ENCODE data around the gene IFIT2. TPM values are rescaled to one million over a fixed set of nuclear protein-coding genes. Genes with fewer than 3 reads are reported as not detected.

Gene IFIT2
- total RNA-seq, 1 experiment from 2014 or later = 0.75 TPM

GRCh38 chr10:89262086-89263051, 39.5 kb upstream of the IFIT2 start:
- Histone ChIP-seq H3K79me2 (ENCODE audit: low read length) (no peaks in the 10 kb centered on the region), H3K4me1 (ENCODE audit: low read length) (no peaks in the 10 kb centered on the region), H2AFZ (ENCODE audit: low read length) (no peak overlapping the region), H3K9ac (ENCODE audit: low read length) (no peak overlapping the region), H3K4me2 (ENCODE audit: low read depth, low read length, poor library complexity, severe bottlenecking) (no peak overlapping the region), H3K4me3 (ENCODE audit: low read length) (no peak overlapping the region), H3K27ac (ENCODE audit: low read length) (no peak overlapping the region), H3K36me3 (ENCODE audit: insufficient read depth, low read length) (no peaks in the 10 kb centered on the region), H4K20me1 (ENCODE audit: insufficient read depth, low read depth, low read length) (no peaks in the 10 kb centered on the region), H3K9me3 (ENCODE audit: low read length) (no peaks in the 10 kb centered on the region), H3K27me3 (ENCODE audit: low read length) (no peaks in the 10 kb centered on the region), H3K9me2 (replicated peaks; ENCODE audit: insufficient read depth, low read length) (no peaks in the 10 kb centered on the region)
- DNase-seq = no peak

DNA sequence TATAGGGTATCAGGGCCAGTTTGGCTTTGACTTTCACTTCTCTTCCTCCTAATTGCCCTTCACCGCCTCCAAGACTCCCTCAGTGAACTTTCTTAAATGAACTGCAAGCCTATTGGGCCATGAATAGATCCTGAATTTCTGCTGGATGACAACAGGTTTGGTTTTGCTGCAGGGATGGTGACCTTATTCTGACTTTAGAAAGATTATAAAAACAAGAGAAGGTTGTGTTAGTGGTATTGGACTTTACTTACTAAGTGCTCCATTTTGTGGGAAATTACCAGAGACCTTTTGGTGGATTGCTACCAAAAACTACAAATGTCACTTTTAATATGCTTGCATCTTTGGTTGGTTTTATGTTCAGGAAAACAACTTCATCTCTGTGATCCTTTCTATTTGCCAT, 38.8 kb upstream of the IFIT2 start:
- no peak overlapping the region for H2AFZ ChIP-seq (ENCODE audit: low read length)
- H3K9me2 ChIP-seq (replicated peaks; ENCODE audit: insufficient read depth, low read length) = no peaks in the 10 kb centered on the region
- no peaks in the 10 kb centered on the region for H3K9me3 ChIP-seq (ENCODE audit: low read length)
- no peaks in the 10 kb centered on the region for H4K20me1 ChIP-seq (ENCODE audit: insufficient read depth, low read depth, low read length)
- H3K36me3 ChIP-seq (ENCODE audit: insufficient read depth, low read length) = no peaks in the 10 kb centered on the region
- no peaks in the 10 kb centered on the region for H3K79me2 ChIP-seq (ENCODE audit: low read length)
- no peaks in the 10 kb centered on the region for H3K4me1 ChIP-seq (ENCODE audit: low read length)
- H3K9ac ChIP-seq (ENCODE audit: low read length) = no peak overlapping the region
- H3K4me3 ChIP-seq (ENCODE audit: low read length) = no peak overlapping the region
- H3K27me3 ChIP-seq (ENCODE audit: low read length) = no peaks in the 10 kb centered on the region
- H3K4me2 ChIP-seq (ENCODE audit: low read depth, low read length, poor library complexity, severe bottlenecking) = no peak overlapping the region
- H3K27ac ChIP-seq (ENCODE audit: low read length) = no peak overlapping the region
- DNase-seq = no peak

DNA sequence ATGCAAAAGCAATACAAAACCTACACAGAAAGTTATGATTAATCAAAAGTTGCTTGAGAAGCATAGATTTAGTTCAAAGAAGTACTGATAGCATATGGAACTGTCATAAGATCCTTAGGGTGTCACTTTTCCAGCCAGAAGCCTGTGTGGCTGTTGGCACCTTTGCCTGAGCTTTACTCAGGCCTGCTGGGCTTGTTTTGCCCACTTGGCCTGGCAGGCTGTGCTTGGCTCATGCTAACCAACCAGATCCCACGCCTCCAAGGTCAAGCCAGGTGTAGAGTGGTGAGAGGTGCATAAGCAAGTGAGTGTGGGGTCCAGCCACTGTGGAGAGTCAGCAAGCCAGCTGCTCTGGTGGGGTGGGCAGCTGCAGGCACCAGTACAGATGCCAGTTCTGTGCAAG, 38.3 kb upstream of the IFIT2 start:
- Histone ChIP-seq H4K20me1 (ENCODE audit: insufficient read depth, low read depth, low read length) (no peaks in the 10 kb centered on the region), H3K4me1 (ENCODE audit: low read length) (no peaks in the 10 kb centered on the region), H3K79me2 (ENCODE audit: low read length) (no peaks in the 10 kb centered on the region), H3K9ac (ENCODE audit: low read length) (no peak overlapping the region), H3K9me2 (replicated peaks; ENCODE audit: insufficient read depth, low read length) (no peaks in the 10 kb centered on the region), H3K4me2 (ENCODE audit: low read depth, low read length, poor library complexity, severe bottlenecking) (no peak overlapping the region), H2AFZ (ENCODE audit: low read length) (no peak overlapping the region), H3K9me3 (ENCODE audit: low read length) (no peaks in the 10 kb centered on the region), H3K36me3 (ENCODE audit: insufficient read depth, low read length) (no peaks in the 10 kb centered on the region), H3K4me3 (ENCODE audit: low read length) (no peak overlapping the region), H3K27me3 (ENCODE audit: low read length) (no peaks in the 10 kb centered on the region), H3K27ac (ENCODE audit: low read length) (no peak overlapping the region)
- no peak for DNase-seq

GRCh38 chr10:89266721-89267453, 35.0 kb upstream of the IFIT2 start:
- no peaks in the 10 kb centered on the region for H3K36me3 ChIP-seq (ENCODE audit: insufficient read depth, low read length)

GRCh38 chr10:89269433-89270152, 32.3 kb upstream of the IFIT2 start:
- DNase-seq = no peak
- H3K27me3 ChIP-seq (ENCODE audit: low read length) = no peaks in the 10 kb centered on the region
- H3K4me2 ChIP-seq (ENCODE audit: low read depth, low read length, poor library complexity, severe bottlenecking) = no peak overlapping the region
- H3K79me2 ChIP-seq (ENCODE audit: low read length) = no peaks in the 10 kb centered on the region
- H4K20me1 ChIP-seq (ENCODE audit: insufficient read depth, low read depth, low read length) = no peaks in the 10 kb centered on the region
- H3K9me2 ChIP-seq (replicated peaks; ENCODE audit: insufficient read depth, low read length) = no peaks in the 10 kb centered on the region
- H3K27ac ChIP-seq (ENCODE audit: low read length) = no peak overlapping the region
- H2AFZ ChIP-seq (ENCODE audit: low read length) = no peak overlapping the region
- no peaks in the 10 kb centered on the region for H3K36me3 ChIP-seq (ENCODE audit: insufficient read depth, low read length)
- H3K4me1 ChIP-seq (ENCODE audit: low read length) = no peaks in the 10 kb centered on the region
- H3K9ac ChIP-seq (ENCODE audit: low read length) = no peak overlapping the region
- no peaks in the 10 kb centered on the region for H3K9me3 ChIP-seq (ENCODE audit: low read length)
- H3K4me3 ChIP-seq (ENCODE audit: low read length) = no peak overlapping the region

More at GRCh38 chr10:89266721-89267453, 35.0 kb upstream of the IFIT2 start:
- Histone ChIP-seq H3K4me2 (ENCODE audit: low read depth, low read length, poor library complexity, severe bottlenecking) (no peak overlapping the region), H3K79me2 (ENCODE audit: low read length) (no peaks in the 10 kb centered on the region), H3K27me3 (ENCODE audit: low read length) (no peaks in the 10 kb centered on the region), H3K9me2 (replicated peaks; ENCODE audit: insufficient read depth, low read length) (no peaks in the 10 kb centered on the region), H3K9me3 (ENCODE audit: low read length) (no peaks in the 10 kb centered on the region), H2AFZ (ENCODE audit: low read length) (no peak overlapping the region), H3K4me3 (ENCODE audit: low read length) (no peak overlapping the region), H3K9ac (ENCODE audit: low read length) (no peak overlapping the region), H3K27ac (ENCODE audit: low read length) (no peak overlapping the region), H3K4me1 (ENCODE audit: low read length) (no peaks in the 10 kb centered on the region), H4K20me1 (ENCODE audit: insufficient read depth, low read depth, low read length) (no peaks in the 10 kb centered on the region)
- no peak for DNase-seq

GRCh38 chr10:89270153-89270483, 31.7 kb upstream of the IFIT2 start:
- no peaks in the 10 kb centered on the region for H3K9me3 ChIP-seq (ENCODE audit: low read length)
- H3K4me1 ChIP-seq (ENCODE audit: low read length) = no peaks in the 10 kb centered on the region
- H3K36me3 ChIP-seq (ENCODE audit: insufficient read depth, low read length) = no peaks in the 10 kb centered on the region
- H3K9me2 ChIP-seq (replicated peaks; ENCODE audit: insufficient read depth, low read length) = no peaks in the 10 kb centered on the region
- H3K79me2 ChIP-seq (ENCODE audit: low read length) = no peaks in the 10 kb centered on the region
- no peak overlapping the region for H3K4me3 ChIP-seq (ENCODE audit: low read length)
- no peaks in the 10 kb centered on the region for H3K27me3 ChIP-seq (ENCODE audit: low read length)
- no peaks in the 10 kb centered on the region for H4K20me1 ChIP-seq (ENCODE audit: insufficient read depth, low read depth, low read length)
- H2AFZ ChIP-seq (ENCODE audit: low read length) = no peak overlapping the region
- H3K9ac ChIP-seq (ENCODE audit: low read length) = no peak overlapping the region
- H3K27ac ChIP-seq (ENCODE audit: low read length) = no peak overlapping the region
- no peak for DNase-seq
- no peak overlapping the region for H3K4me2 ChIP-seq (ENCODE audit: low read depth, low read length, poor library complexity, severe bottlenecking)

DNA sequence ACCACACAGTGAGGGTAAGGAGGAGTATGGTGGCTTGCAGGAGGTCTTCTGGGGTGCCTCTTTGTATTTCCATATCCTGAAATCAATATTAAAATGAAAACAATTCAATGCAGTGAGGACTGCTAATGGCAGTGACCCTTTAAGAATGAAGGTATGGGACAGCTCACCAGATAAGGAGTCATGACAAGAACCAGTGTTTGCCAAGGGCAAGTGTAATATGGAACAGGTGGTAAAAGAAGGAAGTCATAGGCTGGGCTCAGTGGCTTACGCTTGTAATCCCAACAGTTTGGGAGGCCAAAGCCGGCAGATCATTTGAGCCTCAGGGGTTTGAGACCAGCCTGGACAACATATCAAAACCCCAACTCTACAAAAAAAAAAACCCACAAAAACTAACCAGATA, 30.3 kb upstream of the IFIT2 start:
- Histone ChIP-seq H3K4me2 (ENCODE audit: low read depth, low read length, poor library complexity, severe bottlenecking) (no peak overlapping the region), H3K4me1 (ENCODE audit: low read length) (no peaks in the 10 kb centered on the region), H4K20me1 (ENCODE audit: insufficient read depth, low read depth, low read length) (no peaks in the 10 kb centered on the region), H3K9ac (ENCODE audit: low read length) (no peak overlapping the region), H3K27me3 (ENCODE audit: low read length) (no peaks in the 10 kb centered on the region), H3K9me2 (replicated peaks; ENCODE audit: insufficient read depth, low read length) (no peaks in the 10 kb centered on the region), H3K79me2 (ENCODE audit: low read length) (no peaks in the 10 kb centered on the region), H3K36me3 (ENCODE audit: insufficient read depth, low read length) (no peaks in the 10 kb centered on the region), H3K4me3 (ENCODE audit: low read length) (no peak overlapping the region), H3K9me3 (ENCODE audit: low read length) (no peaks in the 10 kb centered on the region), H3K27ac (ENCODE audit: low read length) (no peak overlapping the region), H2AFZ (ENCODE audit: low read length) (no peak overlapping the region)
- no peak for DNase-seq

DNA sequence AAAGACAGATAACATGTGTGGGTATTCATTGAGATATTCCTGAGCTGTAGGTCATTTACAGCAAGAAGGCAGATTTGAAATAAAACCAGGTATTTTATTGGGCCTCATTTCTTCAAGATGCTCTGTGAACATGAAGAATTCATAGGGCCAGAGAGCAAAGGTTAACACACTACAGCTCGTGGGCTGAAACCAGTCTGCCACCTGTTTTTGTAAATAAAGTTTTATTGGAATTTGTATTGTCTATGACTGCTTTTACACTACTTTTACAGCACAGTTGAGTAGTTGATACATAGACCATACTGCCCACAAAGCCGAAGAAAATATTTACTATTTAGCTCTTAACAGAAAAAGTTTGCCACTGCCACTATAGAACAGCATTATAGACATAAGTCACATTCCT, 28.2 kb upstream of the IFIT2 start:
- Histone ChIP-seq H3K36me3 (ENCODE audit: insufficient read depth, low read length) (no peaks in the 10 kb centered on the region), H3K4me1 (ENCODE audit: low read length) (no peaks in the 10 kb centered on the region), H2AFZ (ENCODE audit: low read length) (no peak overlapping the region), H3K9ac (ENCODE audit: low read length) (no peak overlapping the region), H3K79me2 (ENCODE audit: low read length) (no peaks in the 10 kb centered on the region), H3K27me3 (ENCODE audit: low read length) (no peaks in the 10 kb centered on the region), H3K27ac (ENCODE audit: low read length) (no peak overlapping the region), H4K20me1 (ENCODE audit: insufficient read depth, low read depth, low read length) (no peaks in the 10 kb centered on the region), H3K9me2 (replicated peaks; ENCODE audit: insufficient read depth, low read length) (no peaks in the 10 kb centered on the region), H3K9me3 (ENCODE audit: low read length) (no peaks in the 10 kb centered on the region), H3K4me2 (ENCODE audit: low read depth, low read length, poor library complexity, severe bottlenecking) (no peak overlapping the region), H3K4me3 (ENCODE audit: low read length) (no peak overlapping the region)
- DNase-seq = no peak

Measured in Karpas-422 (cell line).